GM21515 (cell line): ENCODE measurements around the gene SLC5A3.

Experiments
- ATAC-seq: cut with Tn5 transposase; IDR thresholded peaks from one replicate; pipeline ENCODE4 v1.9.1; 2021; ENCODE audit not compliant: unreplicated experiment

Gene SLC5A3

DNA sequence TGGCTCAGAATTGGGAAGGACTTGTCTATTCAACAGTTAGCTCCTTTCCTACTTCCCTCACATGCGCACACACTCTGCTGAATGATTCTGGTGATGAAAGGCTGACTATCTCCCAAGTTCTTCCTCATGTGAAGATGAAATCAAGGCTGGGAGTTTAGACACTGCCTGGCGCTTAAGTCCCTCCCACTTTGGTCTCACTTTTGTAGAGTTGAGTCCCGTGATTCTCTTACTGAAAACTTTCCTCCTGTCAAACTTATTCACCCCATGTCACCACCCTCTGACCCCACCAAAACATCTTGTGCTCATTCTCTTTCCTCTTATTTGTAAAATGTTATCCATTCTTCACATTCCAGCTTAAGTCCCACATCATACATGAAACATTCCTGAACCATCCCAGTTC is 8.4 kb upstream of the SLC5A3 start:
- ATAC-seq, result no peak

DNA sequence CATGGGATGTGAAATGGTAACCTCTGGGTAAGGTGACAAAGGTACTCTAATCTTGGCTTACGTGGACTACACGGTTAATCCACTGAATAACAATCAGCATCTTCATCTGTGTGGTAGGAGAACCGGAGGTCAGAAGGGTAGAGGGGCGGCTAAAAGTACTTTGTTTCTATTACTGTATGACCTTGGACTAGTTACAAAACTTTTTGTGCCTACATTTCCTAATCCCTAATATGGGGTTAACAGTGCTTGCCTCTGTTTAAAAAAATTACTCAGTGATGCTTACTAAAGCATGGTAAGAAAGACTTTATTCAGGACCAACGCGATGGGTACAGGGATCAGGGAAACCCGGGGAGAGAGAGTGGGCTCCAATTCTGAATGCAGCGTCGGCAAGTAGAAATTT is 1.7 kb upstream of the SLC5A3 start:
- ATAC-seq, result no peak

DNA sequence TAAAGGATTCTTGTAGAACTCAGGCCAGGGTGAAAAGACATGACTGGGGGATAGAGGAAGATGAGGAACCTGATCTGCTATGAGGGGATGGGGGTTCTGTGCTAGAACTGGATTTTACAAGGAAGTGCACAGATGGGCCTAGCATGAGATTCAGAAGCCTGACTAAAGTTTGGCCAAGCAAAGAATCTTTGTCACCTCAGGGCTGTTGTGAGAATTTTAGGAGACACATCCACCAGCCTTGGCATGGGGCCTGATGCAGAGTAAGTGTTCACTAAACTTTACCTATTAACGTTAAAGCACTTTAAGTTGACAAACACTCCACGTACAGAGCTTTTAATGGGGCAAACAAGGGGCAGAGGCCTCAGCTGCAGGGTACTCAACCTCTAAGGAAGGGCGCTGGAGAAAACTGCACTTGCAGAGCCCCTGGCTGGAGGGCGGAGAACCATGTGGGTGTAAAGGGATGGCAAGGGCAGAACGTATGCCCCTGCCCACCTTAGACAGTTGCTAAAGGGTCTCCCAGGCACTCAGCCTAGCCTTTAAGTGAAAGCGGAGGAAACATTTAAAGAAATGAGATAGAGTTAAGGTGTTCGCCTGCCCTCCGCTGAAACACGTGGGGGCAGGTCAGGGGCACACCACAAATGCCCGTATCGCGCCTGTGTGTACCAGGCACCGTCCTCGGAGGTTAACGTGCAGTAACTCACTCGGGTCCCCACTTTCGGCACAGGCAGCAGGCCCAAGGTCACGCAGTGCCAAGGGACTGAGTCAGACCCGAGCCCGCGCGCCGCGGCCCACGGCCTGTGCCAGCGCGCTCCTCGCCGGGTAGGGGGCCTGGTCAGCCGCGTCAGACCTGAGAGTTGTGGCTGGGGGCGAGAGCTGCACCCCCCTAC is 990 bp upstream of the SLC5A3 start:
- no peak for ATAC-seq

DNA sequence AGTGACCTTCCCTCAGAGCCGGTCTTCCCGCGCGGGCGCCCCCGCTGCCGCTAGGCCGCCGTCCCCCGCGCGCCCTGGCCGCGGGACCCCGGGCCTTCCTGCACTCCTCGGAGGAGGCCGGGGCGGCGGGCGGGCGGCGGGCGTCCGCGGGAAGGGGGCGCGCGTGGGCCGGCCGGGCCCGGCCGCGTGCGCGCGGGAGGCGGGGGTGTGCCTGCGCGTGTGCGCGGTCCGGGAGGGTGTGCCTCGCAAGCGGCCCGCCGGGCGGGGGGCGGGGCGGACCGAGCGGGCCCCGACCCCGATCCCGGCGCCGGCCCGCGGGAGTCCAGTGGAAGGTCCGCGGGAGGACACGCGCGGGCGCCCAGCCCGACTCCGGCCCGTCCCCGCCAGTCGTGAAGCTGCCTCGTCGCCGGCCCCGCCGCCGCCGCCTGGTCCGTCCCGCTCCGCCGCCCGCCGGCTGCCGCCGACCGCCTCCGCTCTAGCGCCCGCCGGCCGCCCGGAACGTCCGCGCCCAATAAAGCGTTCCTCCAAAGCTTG is 438 bp downstream of the SLC5A3 start:
- peak; percentile 38 for ATAC-seq

DNA sequence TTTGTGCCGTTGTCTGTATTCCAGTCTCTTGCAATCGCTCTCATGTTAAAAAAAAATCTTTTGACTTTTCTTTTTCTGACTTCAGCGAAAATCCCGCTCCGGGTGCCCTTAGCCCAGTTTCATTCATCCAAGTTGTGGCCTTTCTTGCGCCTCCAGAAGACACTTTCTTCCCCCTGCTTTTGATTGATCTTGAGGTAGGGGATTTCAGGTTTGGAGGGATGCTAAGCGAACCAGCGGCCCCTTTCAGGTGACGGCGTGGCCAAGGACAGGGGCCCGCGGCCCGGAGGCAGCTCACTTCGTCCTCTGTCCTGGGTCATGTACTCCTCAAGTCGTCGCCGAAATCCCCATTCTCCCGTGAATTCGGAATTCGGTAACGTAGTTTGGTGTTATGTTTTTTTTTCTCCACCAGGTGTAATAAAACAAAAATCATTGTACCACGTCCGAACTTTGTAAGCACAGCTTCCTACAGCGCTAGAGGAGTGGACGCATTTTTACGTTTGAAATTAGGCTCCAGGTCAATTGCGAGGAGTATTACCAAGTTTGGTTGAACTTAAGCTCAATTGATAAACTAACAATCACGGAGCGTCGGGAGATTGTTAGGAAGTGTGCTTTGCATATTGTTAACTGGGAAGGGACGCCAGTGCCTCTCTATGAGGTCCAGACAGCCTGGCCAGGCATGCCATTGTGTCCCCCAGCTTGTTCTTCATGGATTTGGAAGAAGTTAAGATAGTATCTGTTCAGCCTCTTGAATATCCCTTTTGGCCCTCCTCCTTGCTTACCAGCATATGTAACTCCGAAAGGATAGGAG is 1.1 kb downstream of the SLC5A3 start:
- no peak for ATAC-seq

DNA sequence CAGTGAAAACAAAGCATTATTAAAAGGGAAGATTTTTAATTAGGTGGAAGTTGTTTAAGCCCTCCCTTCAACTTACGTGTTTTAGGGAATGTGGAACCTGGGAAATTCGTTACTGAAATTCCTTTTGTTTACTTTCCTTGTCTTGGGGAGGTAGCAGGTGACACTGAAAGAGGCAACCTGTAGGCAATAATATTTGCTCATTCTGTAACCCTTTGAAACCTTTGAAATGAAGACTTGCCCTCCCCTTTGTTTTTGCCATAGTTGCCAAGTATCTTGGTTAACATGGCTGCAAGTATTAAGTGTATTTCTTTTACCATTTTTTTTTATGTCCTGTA is 1.7 kb downstream of the SLC5A3 start:
- ATAC-seq, result no peak

DNA sequence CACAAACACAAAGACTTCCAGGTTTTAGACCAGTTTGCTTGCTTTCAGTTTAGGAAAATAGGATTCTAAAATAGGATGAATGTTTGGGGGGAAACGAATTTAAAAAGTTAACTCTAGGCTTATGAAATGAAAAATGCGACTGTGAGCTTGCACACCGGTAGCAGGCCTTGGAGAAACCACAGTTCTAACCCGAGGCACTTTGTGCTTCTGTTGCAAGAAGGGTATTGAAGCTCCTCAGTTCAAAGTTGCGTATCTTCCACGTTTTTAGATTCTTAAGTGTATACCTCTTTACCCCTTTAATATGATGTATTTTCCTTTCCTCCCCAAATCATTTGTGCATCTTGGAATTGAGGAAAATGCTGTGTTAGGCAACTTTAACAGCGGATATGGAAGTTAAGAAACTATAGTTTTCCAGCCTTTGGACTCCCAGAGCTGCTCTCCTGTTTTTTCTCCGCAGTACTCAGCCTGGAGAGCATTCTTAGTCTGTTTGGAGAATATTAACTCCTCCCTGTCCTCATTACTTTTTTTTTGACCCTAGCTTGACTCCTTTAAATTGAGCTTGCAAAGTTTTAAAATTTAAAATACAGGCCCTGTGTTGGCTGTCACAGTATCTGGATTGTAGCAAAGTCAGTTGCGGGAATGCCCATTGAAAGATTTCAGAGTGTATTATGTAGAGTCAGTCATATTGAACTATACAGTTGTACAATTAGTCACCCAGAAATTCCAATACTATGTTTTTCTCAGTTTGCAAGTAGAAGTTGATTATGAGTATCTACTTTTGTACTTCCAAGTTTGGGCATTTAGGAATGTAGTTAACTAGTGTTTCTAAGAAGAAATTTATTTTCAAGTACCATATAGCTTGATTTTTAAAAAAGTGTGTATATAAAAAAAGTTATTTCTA is 2.6 kb downstream of the SLC5A3 start:
- ATAC-seq, result no peak

DNA sequence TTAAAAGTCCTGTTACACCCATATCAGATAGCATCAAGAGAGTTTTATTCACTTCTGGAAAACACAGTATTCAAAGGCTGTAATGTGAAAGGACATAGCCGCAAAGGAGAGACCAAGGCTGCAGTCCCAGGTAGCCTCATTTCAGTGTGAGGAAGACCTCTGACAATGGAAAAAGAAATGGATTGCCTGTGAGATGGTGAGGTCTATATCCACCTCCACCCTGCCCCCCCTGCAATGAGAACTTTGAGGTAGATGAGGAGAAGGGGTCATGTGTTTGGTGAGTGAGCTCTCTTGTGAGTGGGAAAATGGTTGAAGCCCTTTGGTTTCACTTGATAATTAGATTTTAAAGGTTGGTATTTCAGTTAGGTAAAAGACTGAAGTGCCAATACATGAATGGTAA is 3.5 kb downstream of the SLC5A3 start:
- ATAC-seq, result no peak

DNA sequence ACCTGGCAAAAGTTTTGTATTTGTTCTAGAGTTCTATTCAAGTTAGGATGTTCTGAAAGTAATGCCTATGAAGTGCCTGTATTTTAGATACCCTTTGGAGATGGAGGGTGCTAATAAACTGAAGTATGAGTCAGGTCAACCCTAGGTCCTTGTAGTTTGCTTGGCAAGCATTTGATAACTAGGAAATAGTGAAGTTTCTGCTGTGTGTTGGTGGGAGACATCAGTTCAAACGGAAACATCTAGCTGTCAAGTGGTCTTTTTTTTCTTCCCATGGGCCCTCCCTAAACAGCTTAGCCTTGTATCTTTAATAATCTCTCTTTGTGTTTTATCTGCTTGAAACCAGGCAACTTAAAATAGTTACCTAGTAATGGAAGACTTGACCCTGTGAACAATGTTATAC is 4.5 kb downstream of the SLC5A3 start:
- ATAC-seq, result no peak

DNA sequence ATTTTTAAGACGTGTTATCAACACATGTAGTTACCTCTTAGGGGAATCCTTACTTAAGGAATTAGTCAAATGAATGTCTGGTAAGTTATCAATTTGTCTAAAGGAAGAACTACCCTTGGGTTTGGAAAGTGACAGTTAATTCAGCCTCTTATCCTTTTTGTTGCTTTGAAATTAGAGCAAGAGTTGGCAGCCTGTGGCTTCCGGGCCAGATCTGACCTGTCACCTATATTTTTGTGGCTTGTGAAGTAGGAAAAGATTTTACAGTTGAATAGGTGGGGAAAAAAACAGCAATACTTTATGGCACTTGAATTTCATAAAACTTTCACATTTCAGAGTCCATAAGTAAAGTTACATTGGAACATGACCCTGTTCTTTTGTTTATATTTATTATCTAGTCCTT is 5.5 kb downstream of the SLC5A3 start:
- ATAC-seq, result no peak

DNA sequence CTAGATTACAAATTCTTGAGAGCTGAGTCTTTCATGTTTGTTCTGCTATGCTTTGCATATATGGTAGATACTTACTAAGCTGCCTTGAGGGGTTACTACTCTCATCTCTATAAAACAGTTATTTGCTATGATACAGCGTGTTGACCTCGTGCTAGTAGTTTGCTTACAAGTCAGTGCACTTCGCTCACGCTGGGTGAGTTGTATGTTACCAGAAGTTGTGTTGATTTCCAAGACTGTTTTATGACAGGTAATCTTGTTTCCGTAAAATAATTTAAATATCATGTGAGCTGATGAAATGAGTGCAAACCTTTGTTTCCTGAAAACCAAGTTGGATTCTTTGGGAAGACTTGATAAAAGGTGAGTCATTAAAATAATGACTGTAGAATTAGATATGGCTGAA is 7.3 kb downstream of the SLC5A3 start:
- ATAC-seq, result no peak

DNA sequence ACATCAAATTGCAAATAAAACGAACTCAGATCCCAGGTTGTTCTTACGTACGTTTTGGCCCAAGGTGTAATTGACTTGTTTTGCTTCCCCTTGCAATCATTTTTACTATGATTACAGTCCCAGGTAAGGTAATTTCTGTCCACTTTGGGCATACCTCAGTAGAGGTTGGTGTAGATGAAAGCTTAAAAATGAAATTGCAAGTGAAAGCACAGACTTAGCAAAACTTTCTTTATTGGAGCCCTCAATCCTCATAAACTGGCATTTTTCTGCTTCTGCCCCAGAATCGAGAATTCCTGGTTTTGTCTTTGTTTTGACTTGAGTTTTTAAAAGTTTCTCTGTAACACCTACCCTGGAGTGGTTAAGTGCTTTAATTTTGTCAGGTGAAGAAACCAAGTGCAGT is 9.4 kb downstream of the SLC5A3 start:
- ATAC-seq, result no peak

DNA sequence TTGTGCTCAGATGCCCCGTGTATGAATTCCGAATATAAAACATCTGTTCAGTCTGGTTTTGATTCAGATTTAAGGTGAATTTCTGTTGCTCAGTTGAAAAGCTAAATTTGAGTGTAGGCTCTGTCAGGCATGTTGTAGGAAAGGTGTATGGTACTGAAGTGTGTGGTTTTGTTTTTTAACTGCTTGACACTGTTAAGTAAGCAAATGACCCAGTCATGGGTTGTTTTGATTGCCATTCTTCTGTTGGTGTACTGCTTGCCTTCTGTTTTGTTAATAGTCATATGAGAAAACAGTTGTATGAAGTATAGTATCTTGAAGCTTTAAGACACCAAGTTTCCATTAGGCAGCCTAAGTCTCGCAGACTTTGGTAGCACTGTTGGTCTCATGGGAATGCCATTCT is 10.0 kb downstream of the SLC5A3 start:
- no peak for ATAC-seq

DNA sequence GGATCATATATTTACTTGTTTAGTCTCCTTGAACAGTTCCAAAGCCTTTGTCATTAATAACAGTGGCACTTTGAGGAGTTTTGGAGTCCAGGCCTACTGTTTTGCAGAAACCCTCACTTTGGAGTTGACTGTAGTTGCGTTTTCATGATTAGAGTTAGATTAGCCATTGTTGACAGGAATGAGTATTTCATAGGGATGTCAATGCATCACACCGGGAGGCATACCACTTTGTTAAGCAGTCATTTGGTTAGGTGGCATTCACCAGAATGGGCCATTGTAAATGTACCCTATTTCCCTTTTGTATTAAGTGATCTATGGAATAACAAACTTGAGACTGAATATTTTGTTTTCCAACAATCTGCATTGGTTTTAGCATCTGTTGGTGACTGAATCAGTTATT is 11.8 kb downstream of the SLC5A3 start:
- ATAC-seq, result no peak

DNA sequence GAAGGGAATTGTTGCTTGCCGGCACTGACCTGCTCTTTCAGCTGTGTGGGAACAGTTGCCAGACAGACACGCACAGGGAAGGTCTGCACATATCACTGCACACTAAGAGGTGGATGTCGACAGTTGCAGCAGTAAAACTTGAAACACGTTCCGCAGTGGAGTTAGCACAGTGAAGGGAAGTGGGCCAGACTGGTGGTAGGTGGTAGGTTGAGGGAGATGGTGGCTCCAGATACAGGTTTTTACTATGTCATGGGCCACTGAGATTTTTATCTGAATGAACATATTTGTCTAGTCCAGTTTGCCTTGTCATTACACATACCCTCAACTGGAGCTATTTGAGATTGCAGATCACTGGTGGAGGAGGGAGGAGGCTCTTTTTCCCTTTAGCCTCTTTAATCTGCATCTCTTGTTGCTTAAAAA is 13.5 kb downstream of the SLC5A3 start:
- no peak for ATAC-seq

DNA sequence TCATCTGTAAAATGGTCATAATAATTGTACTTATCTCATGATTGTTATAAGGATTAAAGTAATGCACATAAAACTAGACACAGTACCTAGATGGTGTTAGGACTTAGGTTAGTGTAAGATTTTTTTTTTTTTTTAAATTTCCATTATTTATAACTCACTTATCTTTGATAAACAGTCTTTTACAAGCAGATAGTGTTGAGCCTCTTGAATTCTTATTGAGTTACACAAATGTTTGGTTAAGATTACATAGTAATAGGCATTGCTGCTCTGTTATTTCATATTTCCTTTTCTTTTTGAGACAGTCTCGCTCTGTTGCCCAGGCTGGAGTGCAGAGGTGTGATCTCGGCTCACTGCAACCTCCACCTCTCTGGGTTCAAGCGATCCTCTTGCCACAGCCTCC is 15.4 kb downstream of the SLC5A3 start:
- ATAC-seq, result no peak

DNA sequence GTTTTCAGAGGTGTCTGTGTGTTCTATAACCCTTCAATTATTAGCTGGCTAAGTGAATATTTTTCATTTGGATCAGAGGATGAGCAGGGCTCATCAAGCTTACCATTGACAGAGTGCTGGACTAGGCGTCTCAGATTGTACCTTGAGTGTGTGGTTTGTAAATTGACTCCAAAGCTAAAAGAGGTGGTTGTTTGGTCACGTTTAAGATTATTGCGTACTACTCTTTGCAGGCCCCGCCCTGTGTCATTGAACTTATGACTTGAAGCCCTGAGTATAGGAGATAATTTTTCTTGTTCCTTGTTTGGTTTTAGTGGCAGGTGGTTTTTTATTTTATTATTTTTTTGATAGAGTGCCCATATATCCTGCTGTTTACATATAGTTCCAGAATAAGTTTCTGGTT is 17.7 kb downstream of the SLC5A3 start:
- no peak for ATAC-seq

DNA sequence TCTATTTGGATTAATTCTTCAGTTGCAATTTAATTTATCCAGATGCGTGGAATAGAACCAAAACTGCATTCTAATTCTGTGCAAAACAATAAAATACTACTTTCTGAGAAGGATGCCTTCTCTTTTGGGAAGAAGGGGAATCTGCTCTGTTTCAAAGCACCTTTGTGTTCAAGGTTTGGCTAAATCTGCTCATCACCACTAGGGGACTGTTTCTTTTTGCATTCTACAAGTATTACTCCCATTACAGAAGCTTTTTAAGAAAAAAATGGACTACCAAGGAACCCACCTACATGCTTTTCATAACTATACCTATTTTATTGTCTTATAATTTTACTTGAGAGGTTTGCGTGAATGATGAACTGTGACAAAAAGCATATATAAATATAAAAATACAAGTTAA is 18.2 kb downstream of the SLC5A3 start:
- no peak for ATAC-seq

DNA sequence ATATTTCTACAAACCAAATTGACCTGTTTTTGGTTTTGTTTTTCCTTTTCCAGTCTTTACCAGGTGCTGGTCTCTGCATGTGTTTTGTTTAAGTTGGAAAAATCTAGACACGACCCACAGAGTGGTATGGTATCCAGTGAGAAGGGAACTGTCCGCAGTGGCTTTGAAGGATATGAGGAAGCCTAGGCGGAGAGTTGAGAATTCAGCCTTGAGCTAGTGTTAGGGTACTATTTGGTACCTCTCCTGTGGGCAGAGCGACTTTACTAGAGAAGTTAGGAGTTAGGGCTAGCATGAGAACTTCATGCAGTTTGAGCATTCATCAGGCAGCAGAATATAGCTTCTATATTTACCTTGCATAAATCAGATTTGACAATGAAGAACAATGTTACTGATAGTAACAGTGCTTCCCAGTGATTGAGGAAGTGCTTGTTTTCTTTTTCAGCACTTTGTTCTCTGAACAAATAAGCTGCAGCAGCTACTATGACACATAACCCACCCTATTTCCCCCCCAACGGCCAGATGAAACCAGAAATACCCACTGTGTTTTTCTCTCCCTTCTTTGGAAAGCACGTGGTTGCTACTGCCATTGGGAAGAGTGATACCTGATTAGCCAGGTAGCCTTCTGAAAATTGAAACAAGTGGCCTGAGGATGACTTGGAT is 19.0 kb downstream of the SLC5A3 start:
- ATAC-seq, result no peak

DNA sequence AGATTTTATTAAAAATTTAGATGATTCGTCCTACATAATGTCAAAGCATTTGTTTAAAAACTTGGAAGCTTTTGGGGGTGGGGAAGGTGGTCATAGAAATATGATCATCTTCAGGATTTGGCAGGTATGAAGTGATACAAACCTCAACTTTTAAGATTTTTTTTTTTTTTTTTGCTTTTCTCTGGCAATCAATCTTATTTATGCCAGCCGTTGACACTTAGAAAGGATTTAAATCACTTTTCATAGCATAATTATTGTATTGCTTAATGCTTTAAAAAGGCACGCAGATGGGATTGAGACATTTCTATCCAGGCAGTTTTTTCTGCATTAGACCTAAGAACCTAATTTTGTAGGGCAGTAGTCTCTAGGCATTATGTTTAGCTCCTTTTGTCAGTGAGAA is 19.7 kb downstream of the SLC5A3 start:
- ATAC-seq, result no peak

DNA sequence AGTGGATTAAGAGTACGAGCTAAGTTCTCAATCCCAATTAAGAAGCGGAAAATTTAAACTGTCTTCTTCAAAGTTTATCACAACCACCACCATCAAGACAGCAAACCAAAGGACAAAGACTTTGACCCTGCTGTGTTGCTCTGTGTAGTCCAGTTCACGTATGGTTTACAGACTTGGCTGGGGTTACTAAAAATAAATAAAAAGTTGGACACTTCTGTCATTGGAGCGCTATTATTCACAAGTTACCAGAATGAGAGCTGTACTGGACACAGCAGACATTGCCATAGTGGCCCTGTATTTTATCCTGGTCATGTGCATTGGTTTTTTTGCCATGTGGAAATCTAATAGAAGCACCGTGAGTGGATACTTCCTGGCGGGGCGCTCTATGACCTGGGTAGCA is 21.6 kb downstream of the SLC5A3 start:
- no peak for ATAC-seq
